MM.1S (cell line): Measurements from ENCODE around the gene COA4.

Experiments
- DNase-seq: peaks from one replicate; pipeline ENCODE4 v3.0.0-alpha.2; 2015
- H2AFZ ChIP-seq: fragments of 300-600 bp; sonication (generic); 2 replicates; pipeline ENCODE4 v1.6.0; 2016; ENCODE audit warnings: antibody characterized with exemption, low read length
- H3F3A ChIP-seq: fragments of 300-600 bp; sonication (generic); 2 replicates; pipeline ENCODE4 v1.6.1; 2016; ENCODE audit warnings: mild to moderate bottlenecking, antibody characterized with exemption, low read length, moderate library complexity, mixed read lengths; ENCODE audit not compliant: insufficient read depth
- H3K27ac ChIP-seq: fragments of 300-600 bp; sonication (generic); 2 replicates; pipeline ENCODE4 v1.5.1; 2016; ENCODE audit warnings: mild to moderate bottlenecking, low read length
- H3K27me3 ChIP-seq: fragments of 300-600 bp; sonication (generic); replicated peaks from 2 replicates; pipeline ENCODE4 v1.6.0; 2016; ENCODE audit warnings: low read length; ENCODE audit not compliant: insufficient read depth
- H3K36me3 ChIP-seq: fragments of 300-600 bp; sonication (generic); replicated peaks from 2 replicates; pipeline ENCODE4 v1.6.1; 2016; ENCODE audit warnings: mild to moderate bottlenecking, low read length, mixed read lengths; ENCODE audit not compliant: insufficient read depth
- H3K4me1 ChIP-seq: fragments of 300-600 bp; sonication (generic); 2 replicates; pipeline ENCODE4 v1.6.1; 2016; ENCODE audit warnings: low read length, mixed read lengths
- H3K4me2 ChIP-seq: fragments of 300-600 bp; sonication (generic); 2 replicates; pipeline ENCODE4 v1.6.0; 2016; ENCODE audit warnings: low read depth, low read length
- H3K4me3 ChIP-seq: fragments of 300-600 bp; sonication (generic); 2 replicates; pipeline ENCODE4 v1.5.1; 2016; ENCODE audit warnings: low read length, mixed read lengths
- H3K79me2 ChIP-seq: fragments of 300-600 bp; sonication (generic); 2 replicates; pipeline ENCODE4 v1.6.1; 2016; ENCODE audit warnings: mixed run types, low read length, mixed read lengths
- H3K9ac ChIP-seq: fragments of 300-600 bp; sonication (generic); 2 replicates; pipeline ENCODE4 v1.6.1; 2016; ENCODE audit warnings: low read length, mixed read lengths
- H3K9me2 ChIP-seq: fragments of 300-600 bp; sonication (generic); replicated peaks from 2 replicates; pipeline ENCODE4 v1.6.1; 2016; ENCODE audit warnings: mild to moderate bottlenecking, low read length, mixed read lengths; ENCODE audit not compliant: insufficient read depth
- H3K9me3 ChIP-seq: fragments of 300-600 bp; sonication (generic); replicated peaks from 2 replicates; pipeline ENCODE4 v1.6.1; 2016; ENCODE audit warnings: mild to moderate bottlenecking, low read length, mixed read lengths; ENCODE audit not compliant: insufficient read depth
- H4K20me1 ChIP-seq: fragments of 300-600 bp; sonication (generic); 2 replicates; pipeline ENCODE4 v1.6.1; 2016; ENCODE audit warnings: mild to moderate bottlenecking, low read length, moderate library complexity, mixed read lengths; ENCODE audit not compliant: insufficient read depth
- EZH2 ChIP-seq: fragments of 300-600 bp; sonication (generic); optimal IDR thresholded peaks from 2 replicates; pipeline ENCODE3; 2017; ENCODE audit warnings: low read depth, mild to moderate bottlenecking, antibody characterized with exemption, low read length, mixed read lengths
- EZH2phosphoT487 ChIP-seq: fragments of 300-600 bp; sonication (generic); IDR thresholded peaks from 2 replicates; pipeline ENCODE4 v1.6.1; 2018; ENCODE audit warnings: antibody characterized with exemption, low read length
- TF ChIP-seq, protein P1 (sequence below): fragments of 300-600 bp; sonication (generic); IDR thresholded peaks from 2 replicates; pipeline ENCODE4 v1.5.1; 2016; ENCODE audit warnings: antibody characterized with exemption, low read length, mixed read lengths

COA4 gene

DNA sequence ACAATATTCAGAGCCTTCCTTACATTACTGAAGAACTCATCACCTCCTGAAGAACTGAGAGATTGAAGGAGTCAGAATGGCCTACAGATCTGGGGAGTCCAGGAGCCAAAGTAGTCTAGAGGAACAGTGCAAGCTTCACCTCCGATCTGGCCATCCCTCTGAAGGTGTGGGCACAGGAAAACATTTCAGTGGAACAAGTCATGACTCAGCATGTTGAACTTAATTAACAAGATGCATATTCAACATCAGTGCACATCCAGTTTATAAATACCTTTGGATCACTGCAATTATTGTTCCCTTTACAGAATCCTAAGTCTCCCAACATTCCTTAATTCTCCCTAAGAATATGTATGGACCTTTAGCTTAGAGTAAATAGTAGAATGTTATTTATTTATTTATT is 25.7 kb upstream of the COA4 start:
- Histone ChIP-seq H3K36me3 (no peaks in the 10 kb centered on the region), H3K79me2 (no peaks in the 10 kb centered on the region), H3K9ac (no peak overlapping the region), H4K20me1 (no peaks in the 10 kb centered on the region), H3K9me3 (no peaks in the 10 kb centered on the region), H2AFZ (no peak overlapping the region), H3K27ac (no peak overlapping the region), H3K27me3 (no peaks in the 10 kb centered on the region), H3K9me2 (no peaks in the 10 kb centered on the region), H3F3A (no peaks in the 10 kb centered on the region), H3K4me1 (no peaks in the 10 kb centered on the region), H3K4me3 (no peak overlapping the region), H3K4me2 (no peak overlapping the region)
- TF ChIP-seq, protein P1, sequence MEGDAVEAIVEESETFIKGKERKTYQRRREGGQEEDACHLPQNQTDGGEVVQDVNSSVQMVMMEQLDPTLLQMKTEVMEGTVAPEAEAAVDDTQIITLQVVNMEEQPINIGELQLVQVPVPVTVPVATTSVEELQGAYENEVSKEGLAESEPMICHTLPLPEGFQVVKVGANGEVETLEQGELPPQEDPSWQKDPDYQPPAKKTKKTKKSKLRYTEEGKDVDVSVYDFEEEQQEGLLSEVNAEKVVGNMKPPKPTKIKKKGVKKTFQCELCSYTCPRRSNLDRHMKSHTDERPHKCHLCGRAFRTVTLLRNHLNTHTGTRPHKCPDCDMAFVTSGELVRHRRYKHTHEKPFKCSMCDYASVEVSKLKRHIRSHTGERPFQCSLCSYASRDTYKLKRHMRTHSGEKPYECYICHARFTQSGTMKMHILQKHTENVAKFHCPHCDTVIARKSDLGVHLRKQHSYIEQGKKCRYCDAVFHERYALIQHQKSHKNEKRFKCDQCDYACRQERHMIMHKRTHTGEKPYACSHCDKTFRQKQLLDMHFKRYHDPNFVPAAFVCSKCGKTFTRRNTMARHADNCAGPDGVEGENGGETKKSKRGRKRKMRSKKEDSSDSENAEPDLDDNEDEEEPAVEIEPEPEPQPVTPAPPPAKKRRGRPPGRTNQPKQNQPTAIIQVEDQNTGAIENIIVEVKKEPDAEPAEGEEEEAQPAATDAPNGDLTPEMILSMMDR = no peak
- TF ChIP-seq EZH2 = no peak
- no peak for TF ChIP-seq EZH2phosphoT487
- DNase-seq = no peak

DNA sequence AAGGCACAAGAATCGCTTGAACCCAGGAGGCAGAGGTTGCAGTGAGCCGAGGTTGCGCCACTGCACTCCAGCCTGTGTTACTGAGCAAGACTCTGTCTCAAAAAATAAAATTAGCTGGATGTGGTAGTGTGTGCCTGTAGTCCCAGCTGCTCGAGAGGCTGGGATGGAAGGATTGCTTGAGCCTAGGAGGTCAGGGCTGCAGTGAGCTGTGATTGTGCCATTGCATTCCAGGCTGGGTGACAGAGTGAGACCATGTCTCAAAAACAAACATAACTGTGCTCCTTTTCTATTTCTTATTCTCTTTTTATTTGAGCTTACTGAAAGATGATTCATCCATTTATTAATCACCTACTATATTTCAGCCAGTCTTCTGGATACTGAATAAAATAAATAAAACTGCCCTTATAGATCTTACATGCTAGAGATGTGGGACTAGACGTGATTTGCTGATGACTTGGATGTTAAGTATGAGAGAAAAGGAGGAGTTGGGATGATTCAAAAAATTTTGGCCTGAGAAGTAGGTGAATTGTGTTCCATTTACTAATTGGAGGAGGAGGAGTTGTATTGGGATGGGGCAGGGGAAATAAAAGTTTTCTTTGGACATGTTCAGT is 18.2 kb upstream of the COA4 start:
- Histone ChIP-seq H2AFZ (no peak overlapping the region), H3K4me1 (no peaks in the 10 kb centered on the region), H3F3A (no peaks in the 10 kb centered on the region), H3K79me2 (no peaks in the 10 kb centered on the region), H3K36me3 (no peaks in the 10 kb centered on the region), H3K9me2 (no peaks in the 10 kb centered on the region), H3K27ac (no peak overlapping the region), H4K20me1 (no peaks in the 10 kb centered on the region), H3K4me3 (no peak overlapping the region), H3K4me2 (no peak overlapping the region), H3K9ac (no peak overlapping the region), H3K9me3 (no peaks in the 10 kb centered on the region), H3K27me3 (no peaks in the 10 kb centered on the region)
- no peak for DNase-seq
- TF ChIP-seq EZH2 = no peak
- TF ChIP-seq EZH2phosphoT487 = no peak
- TF ChIP-seq, protein P1 = no peak

DNA sequence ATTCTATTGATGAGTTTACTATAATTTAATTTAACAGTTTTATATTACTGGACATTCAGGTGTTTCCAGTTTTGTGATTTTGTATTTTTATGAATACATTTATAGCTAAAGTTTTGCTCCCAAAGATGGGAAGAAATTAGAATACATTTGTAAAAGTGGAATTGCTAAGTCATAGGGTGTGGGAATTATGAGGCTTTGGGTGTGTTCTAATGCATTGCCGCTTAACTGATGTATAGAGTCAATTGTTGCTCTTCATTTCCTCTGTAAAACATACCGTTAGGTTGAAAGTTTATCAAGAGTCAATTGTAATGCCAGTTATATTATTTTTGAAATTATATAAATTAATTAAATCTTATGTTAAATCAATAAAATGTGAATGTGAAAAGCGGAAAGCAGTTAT is 16.4 kb upstream of the COA4 start:
- DNase-seq = no peak
- H3K9me3 ChIP-seq = no peaks in the 10 kb centered on the region
- H3K4me2 ChIP-seq = no peak overlapping the region
- no peak overlapping the region for H2AFZ ChIP-seq
- H3K4me1 ChIP-seq = no peaks in the 10 kb centered on the region
- H3K27ac ChIP-seq = no peak overlapping the region
- no peaks in the 10 kb centered on the region for H4K20me1 ChIP-seq
- H3F3A ChIP-seq = no peaks in the 10 kb centered on the region
- TF ChIP-seq, protein P1 = no peak
- TF ChIP-seq EZH2phosphoT487 (no peak), EZH2 (no peak)
- no peak overlapping the region for H3K9ac ChIP-seq
- no peaks in the 10 kb centered on the region for H3K79me2 ChIP-seq
- no peaks in the 10 kb centered on the region for H3K9me2 ChIP-seq
- H3K36me3 ChIP-seq = peaks cover 4% of the 10 kb centered on the region; the same call in 1 of the 2 replicates
- no peak overlapping the region for H3K4me3 ChIP-seq
- H3K27me3 ChIP-seq = no peaks in the 10 kb centered on the region
